Mesenchymal stem cell (in vitro differentiated cells and primary cell): ENCODE results near the gene FXYD2.

Source experiments
- DNase-seq: peaks from one replicate; pipeline ENCODE4 v3.0.0-alpha.2; 2013
- H2AFZ ChIP-seq: one replicate; pipeline ENCODE4 v1.6.1; 2013; ENCODE audit warnings: low read depth, mild to moderate bottlenecking, control low read depth, inconsistent platforms, low read length, moderate library complexity
- H2AK5ac ChIP-seq: 2 replicates; pipeline ENCODE4 v1.6.1; 2013; ENCODE audit warnings: low read length, moderate library complexity, mild to moderate bottlenecking, inconsistent platforms; ENCODE audit not compliant: severe bottlenecking
- H2BK120ac ChIP-seq: one replicate; pipeline ENCODE4 v1.6.1; 2013; ENCODE audit warnings: low read depth, mild to moderate bottlenecking, inconsistent platforms, low read length, moderate library complexity
- H2BK12ac ChIP-seq, 2 experiments: one replicate each; pipeline ENCODE4 v1.6.1; 2013; ENCODE audit warnings: inconsistent platforms in 2 of 2, low read length in 2 of 2, mild to moderate bottlenecking in 2 of 2, moderate library complexity in 2 of 2, control low read depth in 1 of 2
- H2BK15ac ChIP-seq: one replicate; pipeline ENCODE4 v1.6.1; 2013; ENCODE audit warnings: mild to moderate bottlenecking, low read depth, inconsistent platforms; ENCODE audit not compliant: poor library complexity, severe bottlenecking
- H2BK5ac ChIP-seq: 2 replicates; pipeline ENCODE4 v1.6.1; 2013; ENCODE audit warnings: low read depth, mild to moderate bottlenecking, low read length, control low read depth, inconsistent platforms; ENCODE audit not compliant: poor library complexity, severe bottlenecking
- H3K14ac ChIP-seq, 2 experiments: one replicate each; pipeline ENCODE4 v1.6.1; 2013; ENCODE audit warnings: inconsistent platforms in 2 of 2, low read length in 2 of 2, control low read depth in 1 of 2, mild to moderate bottlenecking in 1 of 2, moderate library complexity in 1 of 2
- H3K18ac ChIP-seq, 2 experiments: one replicate each; pipeline ENCODE4 v1.6.1; 2013; ENCODE audit warnings: inconsistent platforms in 2 of 2, low read length in 2 of 2, control low read depth in 1 of 2, low read depth in 1 of 2, mild to moderate bottlenecking in 1 of 2
- H3K23ac ChIP-seq, 2 experiments: one replicate each; pipeline ENCODE4 v1.6.1; 2013; ENCODE audit warnings: inconsistent platforms in 2 of 2, low read length in 2 of 2, mild to moderate bottlenecking in 2 of 2, moderate library complexity in 2 of 2, control low read depth in 1 of 2
- H3K27ac ChIP-seq: 2 replicates; pipeline ENCODE4 v1.5.1; 2013; ENCODE audit warnings: mild to moderate bottlenecking, moderate library complexity, low read length, control low read depth, inconsistent platforms; ENCODE audit not compliant: poor library complexity, severe bottlenecking
- H3K27me3 ChIP-seq, 2 experiments: 2 replicates each; pipeline versions ENCODE4 v1.6.1 to v1.7.0; 2013; ENCODE audit warnings: low read length in 2 of 2, mild to moderate bottlenecking in 2 of 2, moderate library complexity in 2 of 2, control low read depth in 1 of 2, inconsistent platforms in 1 of 2; ENCODE audit not compliant: control insufficient read depth in 1 of 2, insufficient read depth in 1 of 2
- H3K36me3 ChIP-seq, 2 experiments: 2 replicates each; pipeline versions ENCODE4 v1.6.1 to v1.7.0; 2013; ENCODE audit warnings: low read length in 2 of 2, control low read depth in 1 of 2, inconsistent platforms in 1 of 2, low read depth in 1 of 2, mild to moderate bottlenecking in 1 of 2; ENCODE audit not compliant: insufficient read depth in 2 of 2, control insufficient read depth in 1 of 2
- H3K4ac ChIP-seq, 2 experiments: one replicate each; pipeline ENCODE4 v1.6.1; 2013; ENCODE audit warnings: inconsistent platforms in 2 of 2, low read length in 2 of 2, mild to moderate bottlenecking in 2 of 2, moderate library complexity in 2 of 2, control low read depth in 1 of 2, low read depth in 1 of 2
- H3K4me1 ChIP-seq: 2 replicates; pipeline ENCODE4 v1.6.1; 2013; ENCODE audit warnings: low read depth, low read length, control low read depth; ENCODE audit not compliant: control insufficient read depth, insufficient read depth
- H3K4me2 ChIP-seq: 2 replicates; pipeline ENCODE4 v1.6.1; 2013; ENCODE audit warnings: low read length, mild to moderate bottlenecking, inconsistent platforms; ENCODE audit not compliant: poor library complexity, severe bottlenecking
- H3K4me3 ChIP-seq, 2 experiments: 2 replicates each; pipeline versions ENCODE4 v1.5.1 to v1.7.0; 2013; ENCODE audit warnings: low read length in 2 of 2, mild to moderate bottlenecking in 2 of 2, control low read depth in 1 of 2, low read depth in 1 of 2; ENCODE audit not compliant: insufficient read depth in 1 of 2
- H3K79me1 ChIP-seq: replicated peaks from 2 replicates; pipeline ENCODE4 v1.6.1; 2013; ENCODE audit warnings: mild to moderate bottlenecking, control low read depth, low read length, inconsistent platforms; ENCODE audit not compliant: poor library complexity, severe bottlenecking
- H3K9ac ChIP-seq: 2 replicates; pipeline ENCODE4 v1.7.0; 2013; ENCODE audit warnings: mild to moderate bottlenecking, low read length, moderate library complexity
- H3K9me3 ChIP-seq: 2 replicates; pipeline ENCODE4 v1.7.0; 2013; ENCODE audit warnings: mild to moderate bottlenecking, low read length; ENCODE audit not compliant: control insufficient read depth
- H4K8ac ChIP-seq: one replicate; pipeline ENCODE4 v1.6.1; 2013; ENCODE audit warnings: inconsistent platforms, mild to moderate bottlenecking, low read length, moderate library complexity
- H4K91ac ChIP-seq: one replicate; pipeline ENCODE4 v1.6.1; 2013; ENCODE audit warnings: mild to moderate bottlenecking, low read length, inconsistent platforms
- WGBS: methylation state at CpG from one replicate; pipeline ENCODE4 v1.1.7; 2013; ENCODE audit warnings: mixed read lengths; 5-methylcytosine and 5-hydroxymethylcytosine counted together

FXYD2 gene

DNA sequence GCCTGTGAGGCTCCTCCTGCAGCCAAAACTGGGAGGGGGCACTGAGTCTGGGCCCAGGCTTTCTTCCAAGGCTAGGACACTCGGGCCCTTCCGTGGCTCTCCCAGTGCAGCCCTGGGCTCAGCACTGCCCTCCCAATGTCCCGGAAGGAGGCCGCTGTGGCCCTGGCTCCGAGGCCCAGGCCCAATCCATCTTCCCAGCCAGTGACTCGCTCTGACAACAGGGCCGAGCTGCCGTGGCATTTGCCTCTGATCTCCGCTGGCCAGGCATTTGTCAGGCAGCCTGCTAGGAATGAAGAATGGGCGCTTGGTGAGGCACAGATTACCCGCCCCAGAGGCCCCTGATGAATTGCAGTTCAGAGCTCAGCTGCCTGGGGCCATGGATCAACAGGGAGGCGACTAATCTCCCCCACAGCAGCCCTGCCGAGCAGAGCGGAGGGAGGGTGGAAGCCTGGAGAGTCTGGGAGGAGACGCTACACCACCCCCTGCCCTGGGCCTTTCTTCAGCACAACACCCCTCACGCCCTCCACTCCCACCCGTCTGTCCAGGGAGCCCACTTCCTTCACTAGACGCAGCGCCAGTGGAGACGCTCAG is 8.3 kb downstream of the FXYD2 start:
- Histone ChIP-seq H3K27ac (peak overlapping the region; percentile 94), H2BK12ac (peak overlapping the region in 1 of 2 experiments; percentile 49), H3K27me3 (peaks cover 0 to 5% of the 10 kb centered on the region in 2 experiments), H2AK5ac (peak overlapping the region; percentile 97), H3K4ac (peak overlapping the region; percentile 46 to 54), H3K9me3 (no peaks in the 10 kb centered on the region), H2BK5ac (peak overlapping the region; percentile 82), H3K4me1 (peaks cover 57% of the 10 kb centered on the region), H3K23ac (no peak overlapping the region), H3K18ac (peak overlapping the region; percentile 38 to 89), H2BK15ac (no peak overlapping the region), H4K8ac (peak overlapping the region; percentile 71), H3K36me3 (peaks cover 0 to 17% of the 10 kb centered on the region in 2 experiments), H2BK120ac (no peak overlapping the region), H3K9ac (peak overlapping the region; percentile 45), H3K14ac (no peak overlapping the region), H3K4me2 (peak overlapping the region; percentile 54), H3K79me1 (no peaks in the 10 kb centered on the region), H3K4me3 (peak overlapping the region in 1 of 2 experiments; percentile 36), H4K91ac (peak overlapping the region; percentile 57), H2AFZ (no peak overlapping the region)
- DNase-seq = peak; percentile 71
- WGBS = 38% methylated on average over 16 of the region's 20 CpGs

DNA sequence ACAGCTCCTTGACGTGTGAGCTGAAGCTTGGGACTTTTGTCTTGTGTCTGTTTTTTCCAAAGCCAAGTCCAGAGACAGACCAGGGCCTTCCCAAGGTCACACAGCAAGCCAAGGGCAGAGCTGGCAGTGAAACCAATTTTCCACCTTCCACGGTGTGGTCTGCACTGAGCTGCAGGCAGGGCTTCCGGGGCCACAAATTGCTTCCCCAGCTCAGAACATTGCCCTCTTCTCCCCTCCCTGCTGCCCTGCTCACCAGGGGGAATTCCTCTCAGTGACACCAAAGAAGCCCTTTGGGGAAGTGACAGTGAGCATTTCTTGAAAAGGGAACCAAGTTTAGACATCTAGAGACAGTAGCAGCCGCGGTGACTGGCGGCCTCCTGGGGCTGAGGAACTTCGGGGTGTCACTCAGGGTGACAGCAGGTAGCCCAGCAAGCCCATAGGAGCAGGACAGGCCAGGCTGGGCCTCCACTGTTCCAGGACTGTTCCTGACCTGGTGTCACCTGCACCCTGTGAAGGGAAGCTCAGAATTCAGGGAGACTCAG is 9.2 kb downstream of the FXYD2 start:
- H2AK5ac ChIP-seq = peak overlapping the region; percentile 97
- no peak overlapping the region for H3K9ac ChIP-seq
- H3K79me1 ChIP-seq = no peaks in the 10 kb centered on the region
- H3K23ac ChIP-seq = no peak overlapping the region
- peak overlapping the region; percentile 38 to 67 for H2BK12ac ChIP-seq
- no peak for DNase-seq
- H3K27ac ChIP-seq = peak overlapping the region; percentile 94
- peak overlapping the region; percentile 62 for H2BK15ac ChIP-seq
- H3K4me3 ChIP-seq = peak overlapping the region in 1 of 2 experiments; percentile 36
- peak overlapping the region; percentile 54 for H3K4me2 ChIP-seq
- H2BK5ac ChIP-seq = peak overlapping the region; percentile 82
- 78% methylated on average over 7 of the region's 7 CpGs for WGBS
- peak overlapping the region; percentile 8 for H2BK120ac ChIP-seq
- peaks cover 52% of the 10 kb centered on the region for H3K4me1 ChIP-seq
- peak overlapping the region; percentile 19 for H4K8ac ChIP-seq
- peaks cover 0 to 12% of the 10 kb centered on the region in 2 experiments for H3K36me3 ChIP-seq
- peak overlapping the region; percentile 34 for H4K91ac ChIP-seq
- H3K14ac ChIP-seq = peak overlapping the region in 1 of 2 experiments; percentile 64
- peak overlapping the region; percentile 46 to 93 for H3K4ac ChIP-seq
- no peak overlapping the region for H2AFZ ChIP-seq
- H3K27me3 ChIP-seq = peaks cover 0 to 4% of the 10 kb centered on the region in 2 experiments
- H3K9me3 ChIP-seq = no peaks in the 10 kb centered on the region
- peak overlapping the region; percentile 23 to 91 for H3K18ac ChIP-seq

DNA sequence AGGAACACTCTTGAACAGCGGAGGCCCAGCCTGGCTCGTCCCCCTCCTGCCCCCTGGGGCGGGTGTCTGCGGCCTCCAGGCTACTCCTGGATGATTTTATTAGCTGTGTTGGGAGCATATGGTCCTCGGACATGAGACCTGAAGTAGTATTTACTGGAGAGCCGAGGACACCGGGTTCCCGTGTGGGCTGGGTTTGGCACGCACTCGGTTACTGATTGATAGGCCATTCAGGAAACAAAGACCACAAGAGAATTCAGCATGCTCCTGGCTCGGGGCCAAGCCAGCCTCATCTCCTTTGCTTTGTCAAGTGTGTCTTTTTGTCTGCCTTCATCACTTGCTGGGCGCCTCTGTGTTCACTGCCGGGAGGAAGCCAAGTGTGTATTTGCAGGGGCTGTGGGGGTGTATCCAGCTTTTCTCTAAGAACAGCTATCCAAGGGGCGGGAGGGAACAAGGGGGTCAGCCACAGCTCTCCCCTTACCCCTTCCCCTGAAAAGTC is 9.7 kb downstream of the FXYD2 start:
- Histone ChIP-seq H2AK5ac (peak overlapping the region; percentile 97), H2BK5ac (peak overlapping the region; percentile 83), H2BK15ac (peak overlapping the region; percentile 16), H3K4me3 (no peak overlapping the region), H3K18ac (peak overlapping the region in 1 of 2 experiments; percentile 9), H4K91ac (no peak overlapping the region), H4K8ac (no peak overlapping the region), H3K27ac (peak overlapping the region; percentile 94), H3K36me3 (peaks cover 0 to 7% of the 10 kb centered on the region in 2 experiments), H3K23ac (no peak overlapping the region), H3K14ac (no peak overlapping the region), H2BK12ac (peak overlapping the region; percentile 38 to 66), H3K4ac (no peak overlapping the region), H2AFZ (peak overlapping the region; percentile 14), H3K9ac (no peak overlapping the region), H3K4me2 (peak overlapping the region; percentile 55), H3K79me1 (no peaks in the 10 kb centered on the region), H2BK120ac (peak overlapping the region; percentile 8), H3K4me1 (peaks cover 46% of the 10 kb centered on the region), H3K27me3 (peaks cover 0 to 5% of the 10 kb centered on the region in 2 experiments), H3K9me3 (no peaks in the 10 kb centered on the region)
- 69% methylated on average over 14 of the region's 14 CpGs for WGBS
- no peak for DNase-seq

DNA sequence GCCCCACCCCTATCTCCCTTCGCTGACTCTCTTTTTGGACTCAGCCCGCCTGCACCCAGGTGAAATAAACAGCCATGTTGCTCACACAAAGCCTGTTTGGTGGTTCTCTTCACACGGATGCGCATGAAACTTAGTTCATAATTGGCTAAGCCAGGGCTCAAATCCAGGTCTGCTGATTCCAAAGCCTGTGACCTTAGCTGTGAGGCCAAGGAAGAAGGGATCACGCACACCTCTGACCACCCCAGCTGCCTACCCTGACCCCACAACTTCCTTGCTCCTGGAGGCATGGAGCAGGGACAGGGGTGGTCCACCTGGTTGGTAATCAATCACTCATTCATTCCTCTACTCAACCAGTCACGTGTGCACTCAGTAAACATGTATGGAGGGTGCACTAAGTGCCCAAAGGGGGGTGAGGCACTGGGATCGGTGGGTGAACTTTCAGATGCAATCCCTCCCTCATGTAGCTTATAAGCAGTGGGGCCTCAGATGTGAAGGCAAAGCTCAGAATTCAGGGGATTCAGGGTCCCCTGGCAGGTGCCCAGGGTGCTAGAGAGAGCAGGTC is 10.3 kb downstream of the FXYD2 start:
- H2BK120ac ChIP-seq = no peak overlapping the region
- peak overlapping the region in 1 of 2 experiments; percentile 66 for H2BK12ac ChIP-seq
- no peaks in the 10 kb centered on the region for H3K9me3 ChIP-seq
- peaks cover 46% of the 10 kb centered on the region for H3K4me1 ChIP-seq
- H3K9ac ChIP-seq = no peak overlapping the region
- H3K18ac ChIP-seq = no peak overlapping the region
- peak overlapping the region in 1 of 2 experiments; percentile 91 for H3K14ac ChIP-seq
- H3K79me1 ChIP-seq = no peaks in the 10 kb centered on the region
- no peak overlapping the region for H3K4ac ChIP-seq
- no peak overlapping the region for H2BK15ac ChIP-seq
- H2BK5ac ChIP-seq = peak overlapping the region; percentile 83
- peak overlapping the region; percentile 42 for H2AK5ac ChIP-seq
- no peak overlapping the region for H3K23ac ChIP-seq
- H3K27ac ChIP-seq = peak overlapping the region; percentile 94
- H2AFZ ChIP-seq = peak overlapping the region; percentile 14
- WGBS = 88% methylated on average over 7 of the region's 7 CpGs
- H3K27me3 ChIP-seq = peaks cover 0 to 11% of the 10 kb centered on the region in 2 experiments
- no peak overlapping the region for H4K91ac ChIP-seq
- no peak for DNase-seq
- H3K4me2 ChIP-seq = peak overlapping the region; percentile 55
- H3K4me3 ChIP-seq = no peak overlapping the region
- no peak overlapping the region for H4K8ac ChIP-seq
- peaks cover 0 to 1% of the 10 kb centered on the region in 2 experiments for H3K36me3 ChIP-seq
